KOPT-K1 (cell line): ENCODE measurements around the gene ARMC5.

Experiments used
- H3K27ac ChIP-seq: fragments of 200-600 bp; sonication (generic); 2 replicates; pipeline ENCODE4 v1.5.1; 2016; ENCODE audit warnings: antibody characterized with exemption, mild to moderate bottlenecking, low read depth, low read length; ENCODE audit not compliant: poor library complexity, severe bottlenecking
- H3K36me3 ChIP-seq: fragments of 200-600 bp; sonication (generic); 2 replicates; pipeline ENCODE4 v1.5.1; 2017; ENCODE audit warnings: antibody characterized with exemption, mild to moderate bottlenecking, low read length, moderate library complexity; ENCODE audit not compliant: insufficient read depth
- H3K9me3 ChIP-seq: fragments of 200-600 bp; sonication (generic); 2 replicates; pipeline ENCODE4 v1.5.1; 2017; ENCODE audit warnings: antibody characterized with exemption, low read length, mild to moderate bottlenecking; ENCODE audit not compliant: insufficient read depth, poor library complexity, severe bottlenecking

Gene ARMC5

DNA sequence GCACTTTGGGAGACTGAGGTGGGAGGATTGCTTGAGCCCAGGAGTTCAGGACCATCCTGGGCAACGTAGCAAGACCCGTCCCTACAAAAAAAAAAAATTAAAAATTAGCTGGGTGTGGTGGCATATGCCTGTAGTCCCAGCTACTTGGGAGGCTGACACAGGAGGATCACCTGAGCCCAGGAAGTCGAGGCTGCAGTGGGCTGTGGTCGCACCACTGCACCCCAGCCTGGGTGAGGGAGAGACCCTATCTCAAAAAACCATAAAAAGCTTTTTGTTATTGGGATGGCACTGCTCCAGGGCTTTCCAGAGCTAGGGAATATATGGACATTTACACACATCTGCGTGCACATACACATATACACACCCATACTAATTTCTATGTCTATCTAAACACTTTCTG is 8.1 kb upstream of the ARMC5 start:
- Histone ChIP-seq H3K27ac (no peak overlapping the region), H3K9me3 (no peaks in the 10 kb centered on the region), H3K36me3 (peaks cover 14% of the 10 kb centered on the region; the same call in 1 of the 2 replicates)

DNA sequence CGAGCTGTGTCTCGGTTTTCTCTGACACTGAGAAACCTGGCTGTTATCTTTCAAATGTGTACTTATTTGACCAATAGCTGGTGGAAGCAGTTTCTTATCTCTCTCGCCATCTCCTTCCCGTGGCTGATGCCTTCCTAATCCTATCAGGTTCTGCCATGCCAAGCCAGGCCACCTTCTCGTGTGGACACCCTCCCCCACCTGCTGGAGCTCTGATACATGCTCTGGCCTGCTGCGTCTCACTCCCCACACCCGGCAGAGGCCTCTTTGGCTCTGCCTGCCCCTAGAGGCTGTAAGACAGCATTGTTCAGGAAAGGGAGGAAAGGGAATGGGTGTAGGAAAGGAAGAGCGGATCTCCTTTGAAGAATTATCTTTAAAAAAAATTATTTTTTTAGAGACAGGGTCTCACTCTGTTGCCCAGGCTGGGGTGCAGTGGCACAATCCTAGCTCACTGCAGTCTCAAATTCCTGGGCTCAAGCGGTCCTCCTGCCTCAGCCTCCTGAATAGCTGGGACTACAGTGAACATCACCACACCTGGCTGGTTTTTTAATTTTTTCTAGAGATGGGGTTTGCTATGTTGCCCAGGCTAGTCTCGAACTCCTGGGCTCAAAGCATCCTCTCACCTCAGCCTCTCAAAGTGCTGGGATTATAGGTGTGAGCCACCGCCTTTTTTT is 7.5 kb upstream of the ARMC5 start:
- Histone ChIP-seq H3K9me3 (no peaks in the 10 kb centered on the region), H3K27ac (no peak overlapping the region), H3K36me3 (peaks cover 20% of the 10 kb centered on the region; the same call in 1 of the 2 replicates)

DNA sequence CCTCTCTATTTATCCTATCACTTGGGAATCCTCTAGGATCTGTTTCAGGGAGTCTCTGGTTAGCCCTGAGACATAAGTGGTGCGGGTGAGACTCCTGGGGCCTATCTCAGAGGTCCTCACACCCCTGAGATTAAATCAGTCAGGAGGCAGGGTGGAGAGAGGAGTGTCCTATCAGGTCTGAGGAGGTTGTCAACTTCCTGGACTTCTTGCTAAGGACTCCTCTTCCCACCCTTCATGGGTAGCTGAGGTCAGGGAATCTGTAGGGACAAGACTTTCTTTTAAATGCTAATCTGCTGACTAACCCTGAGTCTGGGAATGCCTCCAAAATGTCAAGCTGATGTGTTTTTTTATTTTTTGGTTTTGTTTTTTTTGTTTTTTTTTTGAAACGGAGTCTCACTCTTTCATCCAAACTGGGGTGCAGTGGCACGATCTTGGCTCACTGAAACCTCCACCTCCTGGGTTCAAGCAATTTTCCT is 6.6 kb upstream of the ARMC5 start:
- Histone ChIP-seq H3K36me3 (peaks cover 28% of the 10 kb centered on the region; the same call in 1 of the 2 replicates), H3K9me3 (no peaks in the 10 kb centered on the region), H3K27ac (no peak overlapping the region)

DNA sequence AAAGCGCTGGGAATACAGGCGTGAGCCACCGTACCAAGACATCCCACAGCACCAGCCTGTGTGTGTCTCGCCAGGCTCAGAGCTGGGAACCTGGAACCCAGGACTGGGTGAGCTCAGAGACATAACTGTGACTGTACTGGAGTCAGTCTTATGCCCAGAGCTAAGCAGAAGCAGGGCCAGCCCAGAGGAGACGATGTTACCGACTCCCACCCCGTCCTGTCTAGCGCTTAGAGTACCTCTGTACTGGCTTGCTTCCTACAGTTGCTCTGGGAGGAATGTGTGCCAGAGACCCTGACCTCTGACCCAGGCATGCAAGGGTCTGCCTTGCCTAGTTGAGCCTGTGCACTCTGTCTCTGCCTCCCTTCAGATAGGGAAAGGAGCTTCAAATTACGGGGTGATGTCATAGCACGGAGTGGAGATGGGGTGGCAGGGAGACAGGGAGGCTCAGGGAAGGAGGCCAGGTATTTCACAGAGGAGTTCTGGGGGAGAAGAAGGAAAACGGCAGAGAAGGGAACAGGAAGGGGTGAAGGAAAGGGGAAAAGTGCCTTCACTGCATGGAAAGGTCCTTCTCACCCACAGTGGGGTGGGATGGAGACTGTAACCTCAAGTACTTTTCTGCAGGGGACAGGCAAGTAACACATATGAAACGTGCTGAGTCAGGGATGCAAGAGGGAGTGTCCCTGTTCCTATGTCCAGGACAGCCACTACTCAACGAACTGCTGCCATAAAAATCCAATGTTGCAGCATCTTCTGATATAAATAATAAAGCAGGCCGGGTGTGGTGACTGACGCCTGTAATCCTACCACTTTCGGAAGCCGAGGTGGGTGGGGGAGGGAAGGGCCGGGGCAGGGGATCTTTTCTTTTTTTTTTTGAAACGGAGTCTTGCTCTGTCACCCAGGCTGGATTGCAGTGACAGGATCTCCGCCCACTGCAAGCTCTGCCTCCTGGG is 5.8 kb upstream of the ARMC5 start:
- H3K36me3 ChIP-seq = peaks cover 28% of the 10 kb centered on the region; the same call in 1 of the 2 replicates
- H3K27ac ChIP-seq = no peak overlapping the region
- no peaks in the 10 kb centered on the region for H3K9me3 ChIP-seq

DNA sequence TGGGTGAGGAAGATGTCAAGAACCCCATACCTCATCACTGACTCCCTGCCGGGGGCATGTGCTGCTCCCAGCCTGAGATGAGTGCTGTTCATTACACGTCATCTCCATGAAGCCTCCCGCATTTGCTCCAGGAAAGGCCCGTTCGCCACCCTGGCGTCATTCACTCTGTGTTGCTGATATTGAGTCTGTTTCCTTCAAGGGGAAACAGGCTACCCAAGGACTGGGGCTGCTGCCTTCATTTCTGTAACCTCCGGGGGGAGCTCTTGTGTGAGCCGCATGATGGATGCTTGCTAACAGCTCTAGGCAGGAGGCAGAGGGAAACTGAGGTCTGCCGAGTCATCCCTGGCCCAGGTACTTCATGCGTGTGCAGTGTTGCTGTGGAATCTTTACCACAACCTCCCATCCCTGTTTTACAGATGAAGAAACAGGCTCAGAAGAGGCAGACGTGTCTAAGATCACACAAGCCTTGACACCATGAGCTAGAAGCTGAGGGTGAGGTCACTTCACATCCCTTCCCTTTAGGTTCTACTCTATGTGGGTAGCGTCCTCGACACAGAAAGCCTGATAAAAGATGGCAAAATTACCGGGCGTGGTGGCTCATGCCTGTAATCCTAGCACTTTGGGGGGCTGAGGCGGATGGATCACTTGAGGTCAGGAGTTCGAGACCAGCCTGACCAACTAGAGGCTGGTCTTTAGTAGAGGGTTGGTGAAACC is 3.5 kb upstream of the ARMC5 start:
- Histone ChIP-seq H3K9me3 (no peaks in the 10 kb centered on the region), H3K27ac (no peak overlapping the region), H3K36me3 (peaks cover 28% of the 10 kb centered on the region; the same call in 1 of the 2 replicates)

DNA sequence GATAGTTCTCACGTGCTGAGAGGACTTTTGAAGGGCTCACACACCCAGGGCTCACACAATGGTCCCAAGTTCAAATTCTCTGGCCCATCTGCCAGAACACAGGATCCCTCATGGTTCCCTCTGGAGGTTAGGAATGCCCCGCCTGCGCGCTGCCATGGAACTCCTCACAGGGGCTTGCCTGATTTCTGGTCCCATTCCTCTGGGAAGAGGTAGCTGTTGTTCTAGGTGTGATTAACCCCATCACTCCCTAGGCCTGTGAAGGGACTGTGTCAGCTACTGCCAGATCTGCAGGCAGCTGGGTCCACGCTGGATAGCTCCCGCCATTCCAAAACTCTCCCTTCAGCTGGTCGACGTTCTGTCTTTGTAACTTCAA is 2.3 kb upstream of the ARMC5 start:
- Histone ChIP-seq H3K36me3 (peaks cover 32% of the 10 kb centered on the region; the same call in 1 of the 2 replicates), H3K9me3 (no peaks in the 10 kb centered on the region), H3K27ac (no peak overlapping the region)

DNA sequence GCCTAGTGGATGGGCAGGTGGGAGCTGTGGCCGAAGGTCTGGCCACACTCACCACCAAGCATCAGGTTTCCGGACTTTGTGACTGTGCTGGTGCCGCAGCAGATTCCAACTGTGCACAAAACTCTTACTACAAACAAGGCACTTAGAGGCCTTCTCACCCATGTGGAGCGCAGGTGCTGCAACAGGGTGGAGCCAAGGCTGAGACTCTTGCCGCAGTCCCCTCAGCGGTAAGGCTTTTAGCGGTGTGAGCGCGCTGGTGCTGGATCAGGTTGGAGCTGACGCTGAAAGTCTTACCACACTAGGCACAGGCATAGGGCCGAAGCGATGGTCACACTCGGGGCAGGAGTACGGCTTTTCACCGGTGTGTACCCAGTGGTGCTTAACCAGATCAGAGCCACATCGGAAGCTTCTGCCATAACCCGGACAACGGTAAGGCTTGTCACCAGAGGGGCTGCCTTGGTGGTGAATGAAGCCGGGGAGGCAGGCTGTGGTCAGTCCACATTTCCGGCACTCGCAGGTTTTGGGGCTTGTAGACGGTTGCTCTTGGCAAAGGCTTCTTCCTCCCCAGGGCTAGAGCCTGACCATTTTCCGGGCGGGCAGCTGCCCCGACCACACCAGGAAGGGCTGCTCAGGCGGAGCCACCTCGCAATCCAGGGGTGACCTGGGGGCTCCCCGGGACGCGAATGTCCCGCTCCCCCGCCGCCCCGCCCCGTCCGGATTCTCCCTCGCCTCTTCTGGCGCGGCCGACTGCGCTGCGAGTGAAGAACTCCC is 1.0 kb upstream of the ARMC5 start:
- Histone ChIP-seq H3K36me3 (peaks cover 45% of the 10 kb centered on the region; the same call in 1 of the 2 replicates), H3K9me3 (no peaks in the 10 kb centered on the region), H3K27ac (peak overlapping the region; percentile 85)

DNA sequence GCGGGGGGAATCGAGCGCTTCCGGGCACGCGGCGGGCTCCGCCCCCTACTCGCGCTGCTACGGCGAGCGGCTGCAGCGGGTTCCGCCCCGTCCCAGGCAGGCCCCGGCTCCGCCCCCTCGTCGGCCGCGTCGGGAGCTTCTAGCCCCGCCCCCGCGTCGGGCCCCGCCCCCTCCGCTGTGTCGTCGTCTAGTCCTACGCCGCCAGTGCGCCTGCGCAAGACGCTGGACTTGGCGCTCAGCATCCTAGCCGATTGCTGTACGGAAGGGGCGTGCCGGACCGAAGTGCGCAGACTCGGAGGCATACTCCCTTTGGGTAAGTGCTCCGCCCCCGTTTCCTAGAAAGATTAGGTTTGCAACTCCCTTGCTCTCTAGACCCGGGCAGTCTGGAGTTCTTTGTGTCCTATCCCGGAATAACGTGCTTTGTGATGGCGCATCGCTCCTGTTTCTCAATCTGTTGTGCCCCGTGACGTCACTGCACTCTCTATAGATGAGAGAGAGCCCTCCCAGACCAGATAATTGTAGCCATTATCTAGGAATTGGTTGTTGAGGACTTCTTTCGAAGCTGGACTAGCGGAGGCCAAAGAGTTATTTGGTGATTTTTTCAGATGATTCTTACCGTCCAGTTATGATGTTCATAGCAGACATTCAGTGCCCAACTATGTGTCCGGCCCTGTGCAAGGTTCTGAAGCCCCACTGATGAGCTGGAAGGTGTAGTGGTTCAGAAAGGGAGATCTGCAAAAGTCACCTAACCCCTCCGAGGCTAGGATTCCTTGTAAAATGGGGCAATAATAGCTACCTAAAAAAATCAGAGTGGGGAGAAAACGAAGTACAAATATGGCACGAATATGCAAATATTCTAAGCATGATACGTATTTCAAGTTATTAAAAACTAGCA is 633 bp downstream of the ARMC5 start:
- Histone ChIP-seq H3K36me3 (peaks cover 54% of the 10 kb centered on the region; the same call in 1 of the 2 replicates), H3K27ac (peak overlapping the region; percentile 85)

DNA sequence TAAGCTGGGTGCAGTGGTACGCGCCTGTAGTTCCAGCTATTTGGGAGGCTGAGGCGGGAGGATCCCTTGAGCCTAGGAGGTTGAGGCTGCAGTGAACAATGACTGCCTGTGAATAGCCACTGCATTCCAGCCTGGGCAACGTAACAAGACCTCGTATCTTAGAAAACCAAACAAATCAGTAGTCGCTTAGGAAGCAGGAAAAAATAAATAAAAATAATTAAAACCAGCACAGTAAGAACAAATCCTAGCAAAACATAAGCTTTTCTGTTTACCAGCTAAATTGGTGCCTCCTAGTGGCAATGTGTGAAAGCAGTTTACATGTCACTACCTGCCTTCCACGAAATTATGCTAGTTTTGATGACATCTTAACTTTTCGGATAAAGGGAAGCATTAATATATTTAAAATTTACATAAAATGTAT is 1.3 kb downstream of the ARMC5 start:
- Histone ChIP-seq H3K27ac (peak overlapping the region; percentile 85), H3K9me3 (no peaks in the 10 kb centered on the region), H3K36me3 (peaks cover 52% of the 10 kb centered on the region; the same call in 1 of the 2 replicates)

More for the DNA sequence above, 633 bp downstream of the ARMC5 start:
- no peaks in the 10 kb centered on the region for H3K9me3 ChIP-seq

DNA sequence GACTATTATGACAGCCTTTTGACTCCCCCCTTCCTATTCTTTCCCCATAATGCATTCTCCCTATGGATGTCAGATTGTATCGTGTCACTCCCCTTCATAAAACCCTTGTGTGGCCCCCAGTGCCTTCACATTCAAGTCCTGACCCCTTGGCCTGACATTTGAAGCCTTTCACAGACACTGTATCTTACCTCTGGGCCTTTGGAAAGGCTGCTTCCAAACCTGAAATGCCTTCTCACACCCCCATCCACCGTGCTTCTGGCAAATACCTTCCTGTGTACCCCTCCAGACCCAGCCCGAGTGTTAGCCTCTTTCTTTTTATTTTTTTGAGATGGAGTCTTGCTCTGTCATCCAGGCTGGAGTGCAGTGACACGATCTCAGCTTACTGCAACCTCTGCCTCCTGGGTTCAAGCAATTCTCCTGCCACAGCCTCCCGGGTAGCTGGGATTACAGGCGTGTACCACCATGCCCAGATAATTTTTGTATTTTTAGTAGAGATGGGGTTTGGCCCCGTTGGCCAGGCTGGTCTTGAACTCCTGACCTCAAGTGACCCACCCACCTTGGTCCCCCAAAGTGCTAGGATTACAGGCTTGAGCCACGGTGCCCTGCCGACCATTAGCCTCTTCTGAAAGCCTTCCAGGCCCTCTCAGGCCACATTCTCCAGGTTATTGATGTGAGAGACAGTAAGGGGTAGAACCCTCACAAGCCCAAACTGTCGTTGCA is 2.1 kb downstream of the ARMC5 start:
- H3K36me3 ChIP-seq = peaks cover 52% of the 10 kb centered on the region
- no peaks in the 10 kb centered on the region for H3K9me3 ChIP-seq
- H3K27ac ChIP-seq = no peak overlapping the region

DNA sequence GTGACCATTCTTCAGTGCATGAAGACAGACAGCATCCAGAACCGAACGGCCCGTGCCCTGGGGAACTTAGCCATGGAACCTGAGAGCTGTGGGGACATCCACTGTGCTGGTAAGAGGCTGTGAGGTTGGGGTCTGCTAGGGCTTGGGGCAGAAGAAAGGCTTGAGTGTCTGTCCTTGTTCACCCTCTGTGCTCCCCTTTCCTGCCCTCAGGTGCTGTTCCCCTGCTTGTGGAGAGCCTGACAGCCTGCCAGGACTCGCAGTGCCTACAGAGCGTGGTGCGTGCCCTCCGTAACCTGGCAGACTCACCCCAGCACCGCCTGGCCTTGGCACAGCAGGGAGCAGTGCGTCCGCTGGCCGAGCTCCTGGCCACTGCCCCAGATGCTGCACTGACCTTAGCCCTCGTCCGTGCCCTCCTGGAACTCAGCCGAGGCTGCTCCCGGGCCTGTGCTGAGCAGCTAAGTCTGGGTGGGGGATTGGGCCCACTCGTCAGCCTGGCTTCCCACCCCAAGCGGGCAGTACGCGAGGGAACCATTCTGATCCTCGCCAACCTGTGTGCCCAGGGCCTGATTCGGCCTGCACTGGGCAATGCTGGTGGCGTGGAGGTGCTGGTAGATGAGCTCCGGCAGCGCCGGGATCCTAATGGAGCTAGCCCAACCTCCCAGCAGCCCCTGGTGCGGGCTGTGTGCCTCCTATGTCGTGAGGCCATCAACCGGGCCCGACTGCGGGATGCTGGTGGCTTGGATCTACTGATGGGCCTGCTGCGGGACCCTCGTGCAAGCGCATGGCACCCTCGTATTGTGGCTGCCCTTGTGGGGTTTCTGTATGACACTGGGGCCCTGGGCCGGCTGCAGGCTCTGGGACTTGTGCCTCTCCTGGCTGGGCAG is 2.9 kb downstream of the ARMC5 start:
- Histone ChIP-seq H3K36me3 (peaks cover 52% of the 10 kb centered on the region), H3K27ac (no peak overlapping the region)

DNA sequence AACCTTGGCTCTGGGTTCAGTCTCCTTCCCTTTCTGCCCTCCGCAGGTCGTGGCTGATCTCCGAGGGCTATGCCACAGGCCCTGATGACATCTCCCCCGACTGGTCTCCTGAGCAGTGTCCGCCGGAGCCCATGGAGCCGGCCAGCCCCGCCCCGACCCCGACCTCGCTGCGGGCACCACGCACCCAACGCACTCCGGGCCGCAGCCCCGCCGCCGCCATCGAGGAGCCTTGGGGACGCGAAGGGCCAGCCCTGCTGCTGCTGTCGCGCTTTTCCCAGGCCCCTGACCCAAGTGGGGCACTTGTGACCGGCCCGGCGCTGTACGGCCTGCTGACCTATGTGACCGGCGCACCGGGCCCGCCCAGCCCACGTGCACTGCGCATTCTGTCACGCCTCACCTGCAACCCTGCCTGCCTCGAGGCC is 5.1 kb downstream of the ARMC5 start:
- Histone ChIP-seq H3K36me3 (peaks cover 49% of the 10 kb centered on the region), H3K27ac (no peak overlapping the region), H3K9me3 (no peaks in the 10 kb centered on the region)

More for the DNA sequence above, 2.9 kb downstream of the ARMC5 start:
- no peaks in the 10 kb centered on the region for H3K9me3 ChIP-seq
